MM.1S (cell line): ENCODE data around the gene INPP4B.

Experiments
- DNase-seq: peaks from one replicate; pipeline ENCODE4 v3.0.0-alpha.2; 2015
- H2AFZ ChIP-seq: fragments of 300-600 bp; sonication (generic); 2 replicates; pipeline ENCODE4 v1.6.0; 2016; ENCODE audit warnings: antibody characterized with exemption, low read length
- H3F3A ChIP-seq: fragments of 300-600 bp; sonication (generic); 2 replicates; pipeline ENCODE4 v1.6.1; 2016; ENCODE audit warnings: mild to moderate bottlenecking, antibody characterized with exemption, low read length, moderate library complexity, mixed read lengths; ENCODE audit not compliant: insufficient read depth
- H3K27ac ChIP-seq: fragments of 300-600 bp; sonication (generic); 2 replicates; pipeline ENCODE4 v1.5.1; 2016; ENCODE audit warnings: mild to moderate bottlenecking, low read length
- H3K27me3 ChIP-seq: fragments of 300-600 bp; sonication (generic); replicated peaks from 2 replicates; pipeline ENCODE4 v1.6.0; 2016; ENCODE audit warnings: low read length; ENCODE audit not compliant: insufficient read depth
- H3K36me3 ChIP-seq: fragments of 300-600 bp; sonication (generic); replicated peaks from 2 replicates; pipeline ENCODE4 v1.6.1; 2016; ENCODE audit warnings: mild to moderate bottlenecking, low read length, mixed read lengths; ENCODE audit not compliant: insufficient read depth
- H3K4me1 ChIP-seq: fragments of 300-600 bp; sonication (generic); 2 replicates; pipeline ENCODE4 v1.6.1; 2016; ENCODE audit warnings: low read length, mixed read lengths
- H3K4me2 ChIP-seq: fragments of 300-600 bp; sonication (generic); 2 replicates; pipeline ENCODE4 v1.6.0; 2016; ENCODE audit warnings: low read depth, low read length
- H3K4me3 ChIP-seq: fragments of 300-600 bp; sonication (generic); 2 replicates; pipeline ENCODE4 v1.5.1; 2016; ENCODE audit warnings: low read length, mixed read lengths
- H3K79me2 ChIP-seq: fragments of 300-600 bp; sonication (generic); 2 replicates; pipeline ENCODE4 v1.6.1; 2016; ENCODE audit warnings: mixed run types, low read length, mixed read lengths
- H3K9ac ChIP-seq: fragments of 300-600 bp; sonication (generic); 2 replicates; pipeline ENCODE4 v1.6.1; 2016; ENCODE audit warnings: low read length, mixed read lengths
- H3K9me2 ChIP-seq: fragments of 300-600 bp; sonication (generic); replicated peaks from 2 replicates; pipeline ENCODE4 v1.6.1; 2016; ENCODE audit warnings: mild to moderate bottlenecking, low read length, mixed read lengths; ENCODE audit not compliant: insufficient read depth
- H3K9me3 ChIP-seq: fragments of 300-600 bp; sonication (generic); replicated peaks from 2 replicates; pipeline ENCODE4 v1.6.1; 2016; ENCODE audit warnings: mild to moderate bottlenecking, low read length, mixed read lengths; ENCODE audit not compliant: insufficient read depth
- H4K20me1 ChIP-seq: fragments of 300-600 bp; sonication (generic); 2 replicates; pipeline ENCODE4 v1.6.1; 2016; ENCODE audit warnings: mild to moderate bottlenecking, low read length, moderate library complexity, mixed read lengths; ENCODE audit not compliant: insufficient read depth
- CTCF ChIP-seq: fragments of 300-600 bp; sonication (generic); IDR thresholded peaks from 2 replicates; pipeline ENCODE4 v1.5.1; 2016; ENCODE audit warnings: antibody characterized with exemption, low read length, mixed read lengths
- EZH2 ChIP-seq: fragments of 300-600 bp; sonication (generic); optimal IDR thresholded peaks from 2 replicates; pipeline ENCODE3; 2017; ENCODE audit warnings: low read depth, mild to moderate bottlenecking, antibody characterized with exemption, low read length, mixed read lengths
- EZH2phosphoT487 ChIP-seq: fragments of 300-600 bp; sonication (generic); IDR thresholded peaks from 2 replicates; pipeline ENCODE4 v1.6.1; 2018; ENCODE audit warnings: antibody characterized with exemption, low read length

The INPP4B gene

GRCh38 chr4:142201041-142201440 is 645.1 kb downstream of the INPP4B start:
- H4K20me1 ChIP-seq, result no peaks in the 10 kb centered on the region
- DNase-seq, result no peak
- H3K4me3 ChIP-seq, result no peak overlapping the region
- 0 out of 2 replicates have a peak, but pooled peaks cover 6% of the 10 kb centered on the region for H3K27me3 ChIP-seq
- no peak overlapping the region for H3K4me2 ChIP-seq
- no peak for TF ChIP-seq CTCF
- TF ChIP-seq EZH2phosphoT487, result no peak
- no peak for TF ChIP-seq EZH2
- H3F3A ChIP-seq, result no peaks in the 10 kb centered on the region
- no peaks in the 10 kb centered on the region for H3K9me3 ChIP-seq
- H2AFZ ChIP-seq, result no peak overlapping the region
- 0 out of 2 replicates have a peak, but pooled peaks cover 4% of the 10 kb centered on the region for H3K4me1 ChIP-seq
- no peaks in the 10 kb centered on the region for H3K79me2 ChIP-seq
- H3K36me3 ChIP-seq, result no peaks in the 10 kb centered on the region
- H3K9ac ChIP-seq, result no peak overlapping the region
- H3K27ac ChIP-seq, result no peak overlapping the region
- no peaks in the 10 kb centered on the region for H3K9me2 ChIP-seq

DNA sequence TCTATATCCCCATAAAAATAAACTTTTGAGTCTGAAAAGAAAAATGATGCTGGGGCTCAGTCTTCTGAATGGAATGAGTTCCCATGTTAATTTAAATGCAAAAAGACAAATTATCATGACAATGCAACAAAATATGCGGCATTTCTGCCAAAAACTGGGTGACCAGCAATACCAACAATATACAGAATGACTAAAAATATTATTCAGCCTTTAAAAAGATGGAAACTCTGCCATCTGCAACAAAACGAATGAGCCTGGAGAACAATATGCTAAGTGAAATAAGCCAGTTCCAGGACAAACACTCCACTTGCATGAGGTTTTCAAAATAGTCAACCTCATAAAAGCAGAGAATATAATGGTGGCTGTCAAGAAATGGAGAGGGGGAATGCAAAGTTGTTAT is 651.2 kb downstream of the INPP4B start:
- H3K4me1 ChIP-seq, result no peaks in the 10 kb centered on the region
- H2AFZ ChIP-seq, result no peak overlapping the region
- H3F3A ChIP-seq, result no peaks in the 10 kb centered on the region
- no peak overlapping the region for H3K4me3 ChIP-seq
- TF ChIP-seq CTCF, result no peak
- TF ChIP-seq EZH2, result no peak
- TF ChIP-seq EZH2phosphoT487, result no peak
- H3K27ac ChIP-seq, result no peak overlapping the region
- no peak for DNase-seq
- H3K4me2 ChIP-seq, result no peak overlapping the region
- no peaks in the 10 kb centered on the region for H3K9me2 ChIP-seq
- no peaks in the 10 kb centered on the region for H3K9me3 ChIP-seq
- H3K79me2 ChIP-seq, result no peaks in the 10 kb centered on the region
- no peaks in the 10 kb centered on the region for H4K20me1 ChIP-seq
- no peak overlapping the region for H3K9ac ChIP-seq
- no peaks in the 10 kb centered on the region for H3K27me3 ChIP-seq
- H3K36me3 ChIP-seq, result no peaks in the 10 kb centered on the region

- no peaks in the 10 kb centered on the region for H3K27me3 ChIP-seq
- no peaks in the 10 kb centered on the region for H3K9me2 ChIP-seq
- H3K9me3 ChIP-seq, result no peaks in the 10 kb centered on the region
- no peak overlapping the region for H3K9ac ChIP-seq
- no peak overlapping the region for H3K4me3 ChIP-seq
- H4K20me1 ChIP-seq, result no peaks in the 10 kb centered on the region
- H2AFZ ChIP-seq, result no peak overlapping the region
- no peak overlapping the region for H3K4me2 ChIP-seq
- no peaks in the 10 kb centered on the region for H3K36me3 ChIP-seq
- TF ChIP-seq EZH2phosphoT487, result no peak
- TF ChIP-seq EZH2, result no peak
- no peak for TF ChIP-seq CTCF
- H3K79me2 ChIP-seq, result no peaks in the 10 kb centered on the region
- DNase-seq, result no peak
- no peak overlapping the region for H3K27ac ChIP-seq
- H3F3A ChIP-seq, result no peaks in the 10 kb centered on the region
- no peaks in the 10 kb centered on the region for H3K4me1 ChIP-seq
These were observed 654.2 kb downstream of the INPP4B start for GRCh38 chr4:142191901-142192300.
